Jurkat, Clone E6-1 (cell line): ENCODE results near the gene VSX1.
A peak's percentile ranks its signal among the peaks of the same experiment; 100 is the strongest.

Experiments used
- DNase-seq: peaks from one replicate; pipeline ENCODE4 v3.0.0-alpha.2; 2011; ENCODE audit warnings: low read depth, low spot score
- H3K4me3 ChIP-seq: 2 replicates; pipeline ENCODE4 v1.5.1; 2011; ENCODE audit warnings: mild to moderate bottlenecking, low read length, control low read depth, moderate library complexity

VSX1 gene

DNA sequence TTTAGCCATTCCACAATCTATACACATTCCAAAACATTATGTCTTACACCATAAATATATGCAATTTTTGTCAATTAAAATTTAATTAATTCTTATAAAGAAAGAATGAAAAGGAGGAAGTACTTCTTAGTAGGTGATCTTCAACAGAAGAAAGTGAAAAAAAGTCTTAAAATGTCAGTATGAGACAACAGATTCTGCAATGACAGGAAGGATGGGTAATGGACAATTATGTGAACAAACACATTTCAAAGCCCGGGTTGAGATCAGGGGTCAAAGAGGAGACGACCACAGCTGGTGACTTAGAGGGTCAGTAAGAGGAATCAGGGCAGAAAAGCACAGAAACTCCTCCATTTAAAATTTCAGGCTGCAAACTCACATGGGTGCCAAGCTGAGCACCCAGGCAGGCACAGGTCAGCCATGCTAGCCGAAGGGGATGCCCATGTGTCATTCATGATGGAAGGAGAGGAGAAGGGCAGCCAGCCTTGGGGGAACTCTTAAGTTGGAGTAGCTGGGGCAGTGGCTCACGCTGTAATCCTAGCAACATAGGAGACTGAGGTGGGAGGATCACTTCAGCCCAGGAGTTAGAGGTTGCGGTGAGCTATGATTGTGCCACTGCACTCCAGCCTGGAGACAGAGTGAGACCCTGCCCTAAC lies 11.0 kb downstream of the VSX1 start:
- DNase-seq = no peak
- H3K4me3 ChIP-seq = no peak overlapping the region

DNA sequence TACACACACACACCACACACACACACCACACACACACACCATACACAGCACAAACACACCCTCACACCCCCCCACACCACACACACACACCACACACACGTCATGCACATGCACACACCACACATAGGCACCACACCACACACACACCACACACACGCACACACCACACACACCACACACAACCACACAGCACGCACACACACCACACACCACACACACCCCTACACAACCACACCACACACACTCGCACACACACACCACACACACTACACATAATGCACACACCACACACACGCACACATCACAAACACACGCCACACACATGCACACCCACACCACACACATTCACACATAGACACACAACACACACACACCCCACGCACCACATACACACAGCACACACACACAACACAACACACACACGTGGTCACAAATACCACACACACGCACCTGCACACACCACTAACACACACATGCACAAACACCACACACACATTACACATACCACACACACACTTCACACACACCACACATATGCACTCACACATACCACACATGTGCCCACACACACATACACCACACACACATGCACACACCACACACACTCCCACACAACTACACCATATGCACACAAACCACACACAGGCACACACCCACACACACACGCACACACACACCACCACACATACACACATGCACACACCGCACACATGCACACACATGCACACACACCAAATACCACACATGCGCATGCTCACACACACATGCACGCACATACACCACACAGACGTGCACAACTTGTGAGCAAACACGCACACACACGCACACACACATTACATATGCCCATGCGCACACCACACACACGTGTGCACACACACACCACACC lies 14.6 kb downstream of the VSX1 start:
- DNase-seq = no peak
- H3K4me3 ChIP-seq = no peak overlapping the region

DNA sequence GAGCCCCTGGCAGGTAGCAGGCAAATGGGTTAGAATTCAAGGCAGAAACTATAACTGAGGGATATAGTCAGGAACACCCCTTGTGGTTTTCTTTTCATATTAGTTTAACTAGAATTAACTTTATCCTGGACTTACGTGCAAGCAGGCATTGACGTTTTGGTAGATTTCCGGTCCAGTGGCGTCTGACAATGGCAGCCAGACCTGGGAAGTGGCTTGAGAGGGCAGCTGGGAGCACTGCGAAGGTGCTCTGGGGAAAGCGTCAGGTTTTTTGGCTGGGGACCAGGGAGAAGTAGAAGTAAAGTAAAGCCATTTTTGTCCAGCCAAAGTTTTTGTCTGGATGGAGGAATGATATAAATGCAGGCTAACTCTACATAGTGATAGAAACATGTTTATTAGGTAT lies 15.6 kb downstream of the VSX1 start:
- no peak overlapping the region for H3K4me3 ChIP-seq
- DNase-seq = no peak

DNA sequence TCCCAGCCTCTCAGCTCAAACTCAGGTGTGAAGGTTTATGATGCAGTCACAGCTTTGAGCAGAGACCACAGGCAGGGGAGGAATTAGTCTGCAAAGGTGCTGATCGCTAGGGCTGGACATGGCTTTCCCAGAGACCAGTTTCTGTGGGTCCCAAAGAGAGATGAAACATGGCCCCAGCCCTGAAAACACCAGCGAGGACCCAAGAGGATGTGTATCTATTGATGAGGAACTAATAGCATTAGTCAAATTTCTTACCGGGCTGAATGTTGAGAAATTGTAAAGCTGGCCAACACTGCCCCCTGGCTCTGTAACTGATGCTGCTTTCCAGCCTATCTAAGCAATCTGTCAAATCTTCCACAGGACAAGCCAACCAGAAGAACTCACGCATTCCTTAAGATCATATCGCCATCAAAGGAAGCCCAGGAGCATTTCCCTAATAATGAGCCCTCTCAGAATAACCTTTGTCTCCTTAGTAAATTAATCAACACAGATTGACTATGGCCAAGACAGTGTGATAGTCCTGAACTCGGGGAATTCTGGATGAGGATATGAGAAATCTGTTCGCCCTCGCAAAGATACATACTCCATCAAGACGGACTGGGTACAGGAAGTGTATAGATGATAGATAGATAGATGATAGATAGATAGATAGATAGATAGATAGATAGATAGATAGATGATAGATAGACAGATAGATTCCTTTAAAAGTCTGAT lies 16.2 kb downstream of the VSX1 start:
- no peak overlapping the region for H3K4me3 ChIP-seq
- no peak for DNase-seq

GRCh38 chr20:25065072-25065624 lies 16.8 kb downstream of the VSX1 start:
- no peak overlapping the region for H3K4me3 ChIP-seq
- no peak for DNase-seq

- no peak overlapping the region for H3K4me3 ChIP-seq
- DNase-seq = no peak
These were observed 17.3 kb downstream of the VSX1 start for GRCh38 chr20:25064561-25065071.

DNA sequence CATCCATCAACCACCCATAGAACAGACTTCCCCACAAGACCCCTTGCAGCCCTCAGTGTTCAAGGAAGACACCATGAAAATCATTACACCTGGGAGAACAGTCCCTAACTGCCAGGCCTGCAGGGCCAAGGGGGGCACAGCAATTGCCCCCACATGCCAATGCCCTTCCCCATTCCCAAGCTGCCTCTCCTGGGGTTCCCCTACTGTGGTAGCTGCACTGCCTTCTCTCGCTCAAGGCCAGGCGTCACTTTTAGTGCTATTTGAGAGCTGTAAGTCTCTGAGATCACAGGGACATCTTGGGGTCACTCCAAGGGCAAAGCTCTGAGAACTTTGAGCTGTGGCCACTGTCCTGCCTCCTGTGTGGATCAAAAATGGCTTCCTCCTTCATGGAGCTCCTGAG lies 18.0 kb downstream of the VSX1 start:
- no peak overlapping the region for H3K4me3 ChIP-seq
- DNase-seq = no peak

- H3K4me3 ChIP-seq = no peak overlapping the region
- no peak for DNase-seq
These were observed 18.4 kb downstream of the VSX1 start for GRCh38 chr20:25063546-25063945.

DNA sequence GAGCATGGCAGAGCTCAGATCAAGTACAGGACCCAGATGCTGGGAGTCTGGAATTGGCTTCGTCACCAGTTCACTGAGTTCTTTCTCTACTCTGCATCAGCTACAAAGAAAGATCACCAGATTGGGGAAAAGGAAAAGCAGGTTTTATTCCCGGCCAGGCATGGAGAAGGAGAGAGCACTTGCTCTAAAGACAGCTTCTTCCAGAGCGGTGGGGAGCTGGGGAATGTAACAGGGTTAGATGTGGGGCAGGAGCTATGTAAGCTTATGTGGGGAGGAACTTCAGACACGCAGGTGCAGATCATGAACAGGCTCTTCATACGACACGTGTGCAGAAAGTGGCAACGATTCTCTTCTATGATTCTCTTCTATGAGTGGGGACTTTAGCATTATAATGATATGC lies 19.1 kb downstream of the VSX1 start:
- no peak overlapping the region for H3K4me3 ChIP-seq
- DNase-seq = no peak

- DNase-seq = no peak
- H3K4me3 ChIP-seq = no peak overlapping the region
These were observed 20.0 kb downstream of the VSX1 start for GRCh38 chr20:25061821-25062530.

DNA sequence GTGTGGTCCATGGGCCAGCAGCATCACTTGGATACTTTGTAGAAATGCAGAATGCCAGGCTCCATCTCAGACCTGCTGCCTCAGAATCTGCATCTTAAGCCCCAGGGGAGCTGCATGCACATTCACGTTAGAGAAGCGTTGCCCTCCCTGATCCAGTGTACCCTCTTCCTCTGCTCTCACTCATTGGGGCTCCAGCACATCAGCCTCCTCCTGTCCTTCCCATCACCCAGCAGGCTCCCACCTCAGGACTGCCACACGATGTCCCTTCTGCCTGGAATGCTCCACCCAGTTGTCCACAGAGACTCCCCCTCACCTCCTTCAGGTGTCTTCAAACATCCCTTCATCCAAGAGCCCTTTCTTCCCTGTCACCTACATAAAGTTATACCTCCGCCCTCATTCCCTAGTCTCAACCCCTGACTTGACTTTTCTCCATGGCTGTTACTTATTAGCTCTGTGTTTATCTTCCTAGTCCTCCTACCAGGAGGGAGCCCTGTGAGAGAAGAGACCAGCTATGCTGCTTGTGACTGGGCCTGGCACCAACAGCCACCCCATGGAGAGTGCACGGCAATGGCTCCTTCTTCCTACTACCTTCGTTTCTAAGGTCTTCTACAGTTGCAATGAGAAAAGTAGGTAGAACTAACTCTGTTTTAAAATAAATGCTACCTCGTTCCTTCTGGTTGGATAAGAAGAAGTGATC lies 20.7 kb downstream of the VSX1 start:
- no peak for DNase-seq
- H3K4me3 ChIP-seq = no peak overlapping the region

DNA sequence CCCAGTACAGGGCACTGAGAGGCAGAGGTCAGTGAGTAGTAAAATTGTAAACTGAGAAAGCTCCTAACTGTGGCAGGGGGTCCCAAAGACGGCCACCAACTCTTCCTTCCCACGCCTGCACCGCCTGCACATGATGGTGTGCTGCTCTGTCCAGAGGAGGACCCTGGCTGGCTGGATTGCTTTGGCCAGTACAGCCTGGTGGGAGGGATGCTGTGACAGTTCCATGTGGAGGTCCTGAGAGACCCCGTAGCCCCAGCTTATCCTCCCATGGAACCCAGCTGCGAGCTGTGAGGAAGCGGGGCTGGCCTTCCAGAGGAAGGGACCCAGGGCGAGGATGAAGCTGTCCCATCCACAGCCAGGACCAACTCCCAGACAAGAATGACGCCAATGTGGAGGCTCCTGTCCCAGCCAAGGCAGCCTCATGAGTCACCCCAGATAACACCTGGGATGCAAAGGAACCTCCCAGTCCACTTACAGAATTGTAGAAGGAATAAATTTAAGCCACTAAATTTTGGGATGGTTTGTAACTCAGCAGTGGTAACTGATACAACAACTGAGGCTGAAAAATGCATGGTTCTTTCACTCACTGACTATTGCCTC lies 22.0 kb downstream of the VSX1 start:
- no peak overlapping the region for H3K4me3 ChIP-seq
- no peak for DNase-seq

GRCh38 chr20:25058847-25059810 lies 22.8 kb downstream of the VSX1 start:
- DNase-seq = no peak
- peak overlapping the region; percentile 79 for H3K4me3 ChIP-seq

DNA sequence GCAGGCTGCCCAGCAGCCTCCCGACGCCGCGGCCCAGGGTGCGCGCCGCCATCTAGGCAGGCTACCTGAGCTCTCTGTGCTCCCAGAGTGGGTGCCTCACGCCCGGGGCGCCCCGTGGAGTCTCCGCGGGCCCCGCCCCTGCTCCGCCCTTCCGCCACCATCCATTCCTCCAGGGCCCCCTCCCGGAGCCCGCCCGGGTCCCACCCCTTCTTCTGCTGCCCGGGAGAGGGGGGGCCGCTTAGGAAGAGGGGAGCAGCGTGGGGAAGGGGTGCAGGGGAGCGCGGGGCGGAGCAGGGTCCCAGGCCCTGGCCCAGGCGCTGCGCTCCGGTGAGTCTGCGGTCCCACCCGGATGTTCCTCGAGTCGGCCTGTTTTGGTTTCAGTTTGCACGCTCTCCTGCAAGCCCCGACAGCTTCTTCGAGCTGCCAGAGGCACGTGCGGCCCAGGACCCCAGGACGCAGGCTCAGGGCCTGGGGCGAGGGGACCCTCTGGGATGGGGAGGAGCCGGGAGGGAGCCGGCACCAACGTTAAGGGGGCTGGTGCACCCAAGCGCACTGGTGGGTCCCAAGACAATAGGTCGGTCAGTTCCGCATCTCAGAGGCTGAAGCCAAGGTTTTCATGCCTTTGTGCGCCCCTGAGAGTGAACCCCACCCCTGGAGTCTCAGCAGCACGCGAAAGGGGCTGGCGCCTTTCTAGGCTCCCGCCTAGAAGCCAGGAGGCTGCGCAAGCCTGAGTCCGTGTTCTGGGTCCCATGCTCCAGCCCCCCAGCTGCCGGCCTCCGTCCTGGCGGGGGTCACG lies 23.7 kb downstream of the VSX1 start, which contains the start of gene ACSS1:
ACSS1 (minus strand) TSS at position 89 of the 796 bp plus-strand sequence; CDS start at position 52, 37 bp downstream.
- peak within 1 kb of the TSS; percentile 79 for H3K4me3 ChIP-seq
- peak; percentile 85 for DNase-seq

- peak overlapping the region; percentile 79 for H3K4me3 ChIP-seq
- DNase-seq = no peak
These were observed 24.5 kb downstream of the VSX1 start for GRCh38 chr20:25057234-25058050.
